HG03159 (cell line): ENCODE results near the gene BANF2.
"Not testable (repeated sequence)": the region's sequence is repeated elsewhere in the genome, so short reads cannot be mapped to it uniquely, and the experiment has no call there.

Experiments used
- ATAC-seq: cut with Tn5 transposase; IDR thresholded peaks from one replicate; pipeline ENCODE4 v1.9.1; 2021; ENCODE audit warnings: mild to moderate bottlenecking, moderate library complexity; ENCODE audit not compliant: unreplicated experiment

The BANF2 gene

DNA sequence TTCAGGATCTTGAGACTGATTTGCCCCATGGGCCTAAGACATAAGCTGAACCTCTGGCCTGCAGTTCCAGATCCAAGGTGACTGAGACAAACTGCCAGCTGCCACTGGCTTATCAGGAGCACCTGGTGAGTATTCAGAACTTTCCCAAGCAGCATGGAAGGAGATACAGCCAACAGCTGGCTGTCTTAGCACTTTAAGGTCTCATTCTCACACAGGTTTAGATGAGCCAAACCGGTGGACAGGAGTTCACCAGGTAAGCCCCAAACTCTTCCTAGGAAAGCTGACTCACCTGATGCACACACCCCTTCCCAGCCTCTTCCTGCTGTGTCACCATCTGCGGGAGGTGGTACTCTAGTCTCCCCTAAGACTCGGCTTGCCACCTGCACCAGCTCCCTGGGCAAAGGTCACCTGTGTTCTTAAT lies at the start of gene BANF2:
Gene BANF2, plus strand, starts transcription at position 36 of the 421 bp plus-strand sequence. CDS start 25,060 bp downstream, outside the sequence.
- ATAC-seq: no peak

GRCh38 chr20:17650301-17651128 lies 49.3 kb upstream of the BANF2 start:
- ATAC-seq: no peak

GRCh38 chr20:17651129-17651759 lies 48.5 kb upstream of the BANF2 start:
- no peak for ATAC-seq

- no peak for ATAC-seq
Observed at GRCh38 chr20:17651760-17652388, 47.9 kb upstream of the BANF2 start.

DNA sequence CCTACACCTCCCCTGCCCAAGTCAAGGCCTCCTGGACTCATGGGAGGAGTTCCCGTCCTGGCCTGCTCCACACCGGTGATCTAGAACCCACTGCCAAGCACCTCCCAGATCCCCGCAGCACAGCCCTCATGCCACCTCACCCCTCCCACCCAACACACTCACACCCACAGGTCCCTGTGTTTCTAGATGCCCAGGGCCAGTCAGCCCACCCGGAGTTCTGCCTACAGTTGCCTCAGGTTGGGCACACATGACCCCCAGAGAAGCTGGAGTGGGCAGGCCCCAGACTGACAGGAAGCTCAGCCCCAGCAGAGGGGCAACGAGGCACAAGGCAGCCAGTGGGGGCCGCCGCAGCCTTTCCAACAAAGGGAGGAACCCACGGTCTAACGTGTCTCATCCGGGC lies 47.4 kb upstream of the BANF2 start:
- ATAC-seq: no peak

DNA sequence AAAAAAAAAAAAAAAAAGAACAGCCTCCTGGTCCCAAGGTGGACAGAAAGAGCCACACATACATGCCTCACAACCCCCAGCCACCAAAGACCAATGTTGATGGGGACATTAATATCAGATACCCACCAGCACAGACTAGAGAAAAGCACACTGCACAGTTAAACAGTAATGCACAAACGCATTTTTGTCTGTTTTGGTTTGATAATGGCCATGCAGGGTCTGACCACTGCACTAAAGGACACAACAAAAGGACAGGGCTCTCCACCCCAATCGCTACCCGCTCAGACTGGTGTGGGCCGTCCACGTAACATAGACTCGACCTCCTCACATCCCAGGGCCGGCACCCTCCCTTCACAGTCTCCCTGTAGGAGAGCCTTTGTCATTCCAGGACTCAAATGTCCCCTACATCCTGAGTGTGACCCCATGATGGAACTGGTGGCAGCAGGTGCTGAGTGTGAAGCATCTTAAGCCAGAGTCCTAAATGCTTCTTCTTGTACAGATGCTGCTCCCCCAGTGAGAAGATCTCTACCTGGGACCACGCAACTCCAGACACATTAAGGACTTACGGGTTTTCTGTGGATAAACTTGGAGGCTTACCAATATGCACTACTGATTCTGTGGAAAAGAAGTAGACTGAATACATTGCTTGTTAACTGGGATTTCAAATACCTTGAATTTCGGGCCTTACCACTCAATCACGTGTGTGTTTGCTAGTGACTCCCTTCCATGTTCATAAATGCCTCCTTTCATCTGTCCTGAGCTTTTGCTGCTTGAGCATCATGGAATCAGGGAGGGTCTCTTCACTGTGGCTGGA lies 45.7 kb upstream of the BANF2 start:
- no peak for ATAC-seq

GRCh38 chr20:17654649-17655285 lies 45.0 kb upstream of the BANF2 start:
- no peak for ATAC-seq

DNA sequence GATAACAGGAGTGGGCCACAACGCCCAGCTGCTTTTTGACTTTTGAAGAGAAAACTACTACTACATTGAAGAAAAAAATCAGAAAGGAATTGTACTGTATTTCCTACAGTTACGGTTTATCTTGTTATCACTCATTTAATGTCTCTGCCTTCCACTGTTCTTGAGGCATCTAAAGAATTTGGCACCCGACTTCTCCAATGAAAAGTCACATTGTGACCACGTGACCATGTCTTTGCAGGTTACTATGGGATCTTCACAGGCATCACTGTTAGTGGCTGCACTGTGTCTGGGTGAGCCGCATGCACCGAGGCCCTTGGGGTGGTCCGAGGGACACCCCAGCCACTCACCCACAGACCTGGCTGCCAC lies 44.5 kb upstream of the BANF2 start:
- no peak for ATAC-seq

DNA sequence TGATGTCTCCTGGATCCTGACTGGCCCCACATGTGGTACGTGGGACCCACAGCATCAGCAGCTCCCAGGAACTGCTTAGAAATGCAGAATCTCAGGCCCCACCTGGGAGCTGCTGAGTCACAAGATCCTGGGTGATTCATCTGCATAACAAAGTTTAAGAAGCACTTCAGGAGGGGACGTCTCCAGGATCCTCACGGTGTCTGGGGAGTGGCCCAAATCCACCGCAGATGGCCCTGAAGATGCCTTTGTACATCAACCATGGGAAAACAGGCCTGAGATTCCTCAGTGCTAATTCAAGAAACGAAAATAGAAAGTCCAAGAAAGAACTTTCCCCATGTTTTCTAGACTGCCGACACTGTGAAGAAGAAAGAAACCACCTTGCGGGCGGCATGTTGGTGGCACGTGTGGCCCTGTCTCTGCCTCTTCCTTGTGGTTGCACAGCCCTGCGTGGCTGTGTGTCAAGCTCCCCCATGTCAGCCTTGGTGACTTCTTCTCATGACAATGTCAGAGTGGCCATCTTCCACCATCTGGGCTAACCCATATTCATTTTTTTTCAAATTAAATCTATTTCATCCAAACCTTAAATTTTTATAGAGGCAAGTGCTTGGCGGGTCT lies 43.8 kb upstream of the BANF2 start:
- no peak for ATAC-seq

DNA sequence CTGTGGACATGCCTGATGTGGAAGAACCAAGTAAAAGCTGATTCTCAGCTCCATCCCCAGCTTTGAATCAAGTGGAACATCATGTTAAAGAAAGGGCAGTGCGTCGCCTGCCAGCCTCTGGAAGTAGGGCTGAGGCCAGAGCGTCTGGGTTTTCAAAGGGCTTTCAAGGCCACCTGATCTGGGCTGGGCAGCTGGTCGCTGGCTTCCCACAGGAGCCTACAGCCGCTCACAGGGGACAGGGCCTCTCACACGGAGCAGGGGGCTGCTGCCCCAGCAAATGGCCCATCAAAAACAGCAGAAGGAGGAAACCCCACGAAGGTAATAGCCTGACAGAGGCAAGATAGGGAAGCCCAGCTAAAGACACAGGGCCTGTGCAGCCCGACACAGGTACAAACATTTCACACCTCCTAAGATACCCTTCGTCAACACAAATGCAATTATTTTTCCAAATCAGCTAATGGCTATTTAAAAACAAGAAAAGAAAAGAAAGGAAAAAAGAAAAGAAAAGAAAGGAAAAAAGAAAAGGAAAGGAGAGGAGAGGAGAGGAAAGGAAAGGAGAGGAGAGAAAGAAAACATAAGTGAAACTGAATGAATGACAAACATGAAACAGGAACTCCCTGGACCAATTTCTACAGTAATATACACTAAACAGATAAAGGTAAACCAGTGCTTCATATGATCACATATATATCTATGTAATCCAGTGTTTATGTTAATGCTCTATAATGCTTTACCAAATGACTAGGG lies 42.5 kb upstream of the BANF2 start:
- ATAC-seq: no peak

DNA sequence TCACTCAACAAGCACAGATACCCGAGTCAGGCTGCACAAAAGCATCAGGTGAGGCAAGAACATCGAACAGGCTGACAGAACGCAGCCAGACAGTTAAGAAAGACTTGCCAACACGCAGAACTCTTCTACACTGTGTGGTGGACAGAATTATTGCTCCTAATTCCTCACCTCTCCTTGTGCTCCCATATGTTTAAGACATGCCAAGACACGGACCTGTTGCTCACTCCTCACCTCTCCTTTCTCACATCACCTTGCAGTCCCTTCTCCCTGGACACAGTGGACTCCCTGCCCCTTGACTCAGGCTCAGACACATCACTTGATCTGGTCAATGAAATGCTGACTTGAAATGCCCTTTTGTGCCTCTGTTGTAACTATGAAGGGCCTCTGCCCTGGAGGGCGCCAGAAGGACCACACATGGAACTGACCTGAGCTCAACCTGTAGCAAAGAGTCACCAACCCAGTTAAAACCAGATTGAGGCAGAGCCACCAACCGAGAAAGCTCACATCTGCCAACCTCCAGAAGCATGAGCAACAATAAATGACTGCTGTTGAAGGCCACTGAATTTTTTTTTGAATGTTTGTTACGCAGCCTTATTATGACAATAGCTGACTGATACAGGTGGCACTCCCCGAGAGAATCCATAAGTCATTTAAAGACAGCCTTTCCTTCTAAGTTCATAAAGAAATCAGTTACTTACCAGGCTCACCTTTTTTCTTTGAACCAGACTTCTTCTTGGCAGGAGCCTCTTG lies 41.7 kb upstream of the BANF2 start:
- no peak for ATAC-seq

DNA sequence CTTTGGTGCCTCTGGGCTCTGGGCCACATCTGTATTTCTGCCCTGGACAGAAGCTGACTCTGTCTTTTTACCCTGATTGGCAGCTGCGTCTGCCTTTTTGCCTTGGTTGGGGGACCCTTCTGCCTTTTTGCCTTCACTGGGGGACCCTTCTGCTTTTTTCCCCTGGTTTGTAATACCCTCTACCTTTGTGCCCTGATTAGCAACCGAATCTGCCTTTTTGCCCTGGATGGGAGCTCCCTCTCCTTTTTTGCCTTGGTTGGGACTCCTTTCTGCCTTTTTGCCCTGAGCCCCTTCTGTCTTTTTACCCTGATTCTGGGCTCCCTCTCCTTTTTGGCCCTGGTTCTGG lies 41.1 kb upstream of the BANF2 start:
- ATAC-seq: no peak

DNA sequence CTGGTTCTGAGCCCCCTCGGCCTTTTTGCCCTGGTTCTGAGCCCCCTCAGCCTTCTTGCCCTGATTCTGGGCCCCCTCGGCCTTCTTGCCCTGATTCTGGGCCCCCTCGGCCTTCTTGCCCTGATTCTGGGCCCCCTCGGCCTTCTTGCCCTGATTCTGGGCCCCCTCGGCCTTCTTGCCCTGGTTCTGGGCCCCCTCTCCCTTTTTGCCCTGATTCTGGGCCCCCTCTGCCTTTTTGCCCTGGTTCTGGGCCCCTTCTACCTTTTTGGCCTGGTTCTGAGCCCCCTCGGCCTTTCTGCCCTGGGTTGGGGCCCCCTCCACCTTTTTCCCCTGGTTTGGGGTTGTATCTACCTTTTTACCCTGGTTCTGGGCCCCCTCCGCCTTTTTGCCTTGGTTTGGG lies 40.4 kb upstream of the BANF2 start:
- not testable (repeated sequence) for ATAC-seq

DNA sequence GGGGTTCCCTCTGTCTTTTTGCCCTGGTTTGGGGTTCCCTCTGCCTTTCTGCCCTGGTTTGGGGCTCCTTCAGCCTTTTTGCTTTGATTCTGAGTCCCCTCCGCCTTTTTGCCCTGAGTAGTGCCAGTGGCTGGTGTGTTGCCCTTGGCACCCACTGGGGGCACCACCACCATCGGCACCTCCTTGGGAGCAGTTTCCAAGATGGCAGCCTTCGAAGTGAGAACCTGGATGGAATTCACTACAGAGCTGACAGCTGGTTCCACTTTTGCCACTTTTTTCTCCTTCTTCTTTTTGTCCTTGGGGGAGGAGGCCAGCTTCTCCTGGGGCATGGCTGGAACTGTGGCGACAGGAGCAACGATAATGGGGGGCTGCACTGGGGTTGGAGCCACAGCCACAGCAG lies 40.0 kb upstream of the BANF2 start:
- no peak for ATAC-seq

- no peak for ATAC-seq
Observed at GRCh38 chr20:17660667-17661066, 39.1 kb upstream of the BANF2 start.

DNA sequence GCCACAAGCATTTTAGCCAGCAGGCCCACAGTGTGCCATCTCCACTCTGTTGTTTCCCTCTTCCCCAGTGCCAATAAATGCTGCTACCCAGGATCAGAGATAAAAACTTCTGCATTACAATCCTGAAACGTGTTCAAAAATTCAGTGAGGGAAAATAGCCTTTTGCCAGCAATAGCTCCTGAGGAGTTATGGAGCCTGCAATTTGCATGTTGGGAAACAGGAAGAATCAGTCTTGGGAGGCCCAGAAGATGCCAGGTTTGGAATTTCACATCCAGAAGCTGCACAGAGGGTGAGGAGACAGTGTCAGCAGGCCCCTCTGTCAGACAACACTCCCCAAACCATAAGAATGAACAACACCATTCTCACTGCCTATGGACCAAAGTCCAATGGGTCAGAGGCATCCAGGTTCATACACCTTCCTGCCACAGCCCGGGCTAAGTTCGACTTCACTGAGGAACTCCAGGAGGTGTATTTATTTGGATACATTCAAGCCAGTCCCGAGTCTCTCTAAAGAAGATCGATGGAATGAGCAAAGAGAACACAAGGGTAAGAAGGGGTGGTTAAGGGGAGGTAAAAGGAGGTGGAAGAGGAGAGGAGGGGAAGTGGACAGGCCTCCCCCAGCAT lies 38.5 kb upstream of the BANF2 start:
- ATAC-seq: no peak

DNA sequence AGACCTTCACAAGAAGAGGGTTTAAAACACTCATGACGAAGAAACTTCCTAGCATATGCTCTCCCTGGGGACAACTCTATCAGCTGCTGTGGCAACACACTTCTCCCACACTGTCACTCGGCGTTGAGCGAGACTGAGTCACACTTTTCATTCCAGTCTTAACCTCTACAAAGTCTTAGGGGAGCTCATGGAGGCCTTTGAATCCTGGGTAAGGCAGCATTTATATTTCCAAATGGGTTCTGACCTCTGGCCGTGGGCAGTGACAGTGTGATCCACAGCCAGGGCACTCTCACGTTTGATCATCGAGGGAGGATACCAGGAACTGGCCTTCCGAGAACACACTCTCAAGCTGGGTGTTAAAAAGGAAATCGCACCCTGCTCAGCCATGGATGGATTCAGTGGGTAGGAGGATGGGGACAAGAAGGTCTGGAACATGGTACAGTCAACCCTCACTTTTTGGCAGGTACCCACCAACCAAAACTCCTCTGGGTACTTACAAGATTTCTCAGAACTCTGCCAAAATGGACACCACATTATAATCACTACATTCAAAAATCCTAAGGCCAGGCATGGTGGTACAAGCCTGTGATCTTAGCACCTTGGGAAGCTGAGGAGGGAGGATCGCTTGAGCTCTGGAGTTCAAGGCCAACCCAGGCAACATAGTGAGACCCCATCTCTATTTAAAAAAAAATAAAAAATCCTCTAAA lies 37.3 kb upstream of the BANF2 start:
- ATAC-seq: no peak

DNA sequence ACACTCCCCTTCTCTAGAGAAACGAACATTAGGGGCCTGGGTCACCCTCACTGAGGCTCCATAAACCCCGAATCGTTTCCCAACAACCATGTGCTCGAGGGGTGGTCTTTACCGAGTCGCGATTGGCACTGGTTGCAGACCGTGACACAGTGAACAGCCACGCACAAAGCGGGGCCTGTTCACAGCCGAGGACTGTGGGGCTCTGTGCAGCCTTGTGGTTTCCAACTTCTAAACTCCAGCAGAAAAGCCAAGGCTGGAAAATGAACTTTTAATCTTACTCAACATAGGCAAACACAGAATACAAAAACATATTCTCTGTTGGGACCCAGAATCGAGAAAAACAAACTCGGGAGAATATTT lies 36.7 kb upstream of the BANF2 start:
- no peak for ATAC-seq
